MM.1S (cell line): Measurements from ENCODE around the gene SCYL2.

Experiments used
- EZH2 ChIP-seq: fragments of 300-600 bp; sonication (generic); optimal IDR thresholded peaks from 2 replicates; pipeline ENCODE3; 2017; ENCODE audit warnings: low read depth, mild to moderate bottlenecking, antibody characterized with exemption, low read length, mixed read lengths
- EZH2phosphoT487 ChIP-seq: fragments of 300-600 bp; sonication (generic); IDR thresholded peaks from 2 replicates; pipeline ENCODE4 v1.6.1; 2018; ENCODE audit warnings: antibody characterized with exemption, low read length
- TF ChIP-seq, protein P1 (sequence below): fragments of 300-600 bp; sonication (generic); IDR thresholded peaks from 2 replicates; pipeline ENCODE4 v1.5.1; 2016; ENCODE audit warnings: antibody characterized with exemption, low read length, mixed read lengths

DNA sequence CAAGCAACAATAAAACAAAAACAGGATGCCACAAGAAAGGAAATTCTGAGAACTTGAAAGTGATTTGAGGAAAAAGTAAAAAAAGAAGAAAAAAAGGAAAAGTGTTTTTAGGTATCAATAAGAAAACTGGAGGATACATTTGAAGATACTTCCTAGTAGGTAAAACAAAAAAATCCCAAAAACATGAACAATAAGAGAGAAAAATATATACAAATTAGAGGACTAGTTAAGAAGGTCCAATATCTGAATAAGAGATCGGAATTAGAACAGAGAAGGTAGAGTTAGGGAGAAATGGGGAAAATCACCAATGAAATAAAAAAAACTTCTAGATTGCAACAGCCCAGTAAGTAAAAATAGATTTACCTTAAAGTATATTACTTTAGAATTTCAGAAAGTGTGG lies 8.8 kb upstream of the SCYL2 start:
- TF ChIP-seq, protein P1, sequence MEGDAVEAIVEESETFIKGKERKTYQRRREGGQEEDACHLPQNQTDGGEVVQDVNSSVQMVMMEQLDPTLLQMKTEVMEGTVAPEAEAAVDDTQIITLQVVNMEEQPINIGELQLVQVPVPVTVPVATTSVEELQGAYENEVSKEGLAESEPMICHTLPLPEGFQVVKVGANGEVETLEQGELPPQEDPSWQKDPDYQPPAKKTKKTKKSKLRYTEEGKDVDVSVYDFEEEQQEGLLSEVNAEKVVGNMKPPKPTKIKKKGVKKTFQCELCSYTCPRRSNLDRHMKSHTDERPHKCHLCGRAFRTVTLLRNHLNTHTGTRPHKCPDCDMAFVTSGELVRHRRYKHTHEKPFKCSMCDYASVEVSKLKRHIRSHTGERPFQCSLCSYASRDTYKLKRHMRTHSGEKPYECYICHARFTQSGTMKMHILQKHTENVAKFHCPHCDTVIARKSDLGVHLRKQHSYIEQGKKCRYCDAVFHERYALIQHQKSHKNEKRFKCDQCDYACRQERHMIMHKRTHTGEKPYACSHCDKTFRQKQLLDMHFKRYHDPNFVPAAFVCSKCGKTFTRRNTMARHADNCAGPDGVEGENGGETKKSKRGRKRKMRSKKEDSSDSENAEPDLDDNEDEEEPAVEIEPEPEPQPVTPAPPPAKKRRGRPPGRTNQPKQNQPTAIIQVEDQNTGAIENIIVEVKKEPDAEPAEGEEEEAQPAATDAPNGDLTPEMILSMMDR: no peak
- no peak for TF ChIP-seq EZH2phosphoT487
- no peak for TF ChIP-seq EZH2
